GM19238 (cell line): Measurements from ENCODE around the gene ITGA11.

ENCODE experiments used
- DNase-seq: peaks from one replicate; pipeline ENCODE4 v3.0.0; 2011; ENCODE audit warnings: low spot score; ENCODE audit not compliant: insufficient read length

Gene ITGA11

GRCh38 chr15:68375191-68375631 is 56.8 kb downstream of the ITGA11 start:
- no peak for DNase-seq

DNA sequence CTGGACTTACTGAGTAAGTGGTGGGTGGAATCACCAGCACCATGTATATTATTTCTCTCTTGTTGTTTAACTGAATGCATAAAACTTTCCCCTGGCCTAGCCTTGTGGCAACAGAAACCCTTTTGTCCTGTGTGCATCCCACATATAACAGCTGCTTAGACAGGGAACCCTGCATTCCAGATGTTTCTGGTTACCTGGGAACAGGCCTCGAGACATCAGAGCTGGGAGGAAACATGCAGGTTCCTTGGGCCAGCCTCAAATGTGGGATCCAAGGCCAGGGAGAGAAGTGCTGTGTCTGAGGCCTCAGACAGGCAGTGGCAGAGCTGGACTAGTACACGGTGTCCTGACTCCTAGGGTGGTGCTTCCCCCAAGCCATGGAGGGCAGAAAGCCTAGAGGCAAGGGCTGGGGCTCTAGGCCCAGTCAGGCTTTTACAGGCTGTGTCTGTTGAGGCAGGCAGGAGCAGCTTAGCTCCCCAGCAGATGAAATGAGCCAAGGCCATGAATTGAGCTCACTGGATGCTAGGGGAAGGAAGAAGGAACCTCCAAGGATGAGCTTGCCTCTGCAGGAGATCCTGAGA is 57.7 kb downstream of the ITGA11 start:
- DNase-seq, result no peak

DNA sequence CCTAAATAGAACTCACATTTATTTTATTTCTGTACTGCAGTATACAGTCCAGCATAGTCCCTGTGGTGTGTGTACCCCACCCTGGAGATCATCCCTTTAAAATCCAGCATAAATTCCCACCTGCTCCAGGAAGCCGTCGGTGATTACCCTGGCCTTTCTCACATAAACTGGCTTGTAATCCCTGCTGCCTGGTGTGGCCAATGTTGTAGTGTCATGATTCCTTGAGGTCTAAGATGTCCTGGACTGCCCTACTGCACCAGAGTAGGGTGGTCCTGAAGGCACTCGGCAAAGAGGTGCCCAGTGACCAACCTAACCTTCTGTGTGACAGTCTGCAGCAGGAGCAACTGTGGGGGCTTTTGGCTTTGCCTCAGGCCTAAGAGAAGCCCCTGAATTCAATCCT is 58.9 kb downstream of the ITGA11 start:
- DNase-seq, result no peak

DNA sequence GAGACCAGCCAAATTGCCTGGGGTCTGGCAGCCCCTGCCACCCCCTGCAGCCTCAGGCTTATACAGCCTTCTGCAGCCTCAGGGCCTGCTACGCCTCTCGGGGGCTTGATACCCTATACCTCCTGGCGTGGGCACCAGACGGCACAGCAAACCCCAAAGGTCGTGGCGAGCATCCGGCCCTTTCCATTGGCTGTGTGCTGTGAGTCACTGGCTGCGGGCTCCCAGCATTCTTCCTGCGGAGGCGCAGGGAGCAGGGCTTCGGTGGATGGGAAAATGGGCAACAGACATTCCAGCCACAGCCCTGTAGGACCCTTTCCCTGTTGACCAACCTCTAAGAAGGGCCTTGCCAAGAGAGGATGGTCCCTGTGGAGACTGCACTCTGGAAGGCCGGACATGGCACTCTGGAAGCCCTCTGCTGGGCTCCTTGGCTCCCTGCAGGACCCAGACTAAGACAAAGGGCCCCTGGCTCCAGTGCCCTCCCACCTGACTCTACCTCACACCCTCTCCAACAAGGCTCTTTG is 59.6 kb downstream of the ITGA11 start:
- no peak for DNase-seq

DNA sequence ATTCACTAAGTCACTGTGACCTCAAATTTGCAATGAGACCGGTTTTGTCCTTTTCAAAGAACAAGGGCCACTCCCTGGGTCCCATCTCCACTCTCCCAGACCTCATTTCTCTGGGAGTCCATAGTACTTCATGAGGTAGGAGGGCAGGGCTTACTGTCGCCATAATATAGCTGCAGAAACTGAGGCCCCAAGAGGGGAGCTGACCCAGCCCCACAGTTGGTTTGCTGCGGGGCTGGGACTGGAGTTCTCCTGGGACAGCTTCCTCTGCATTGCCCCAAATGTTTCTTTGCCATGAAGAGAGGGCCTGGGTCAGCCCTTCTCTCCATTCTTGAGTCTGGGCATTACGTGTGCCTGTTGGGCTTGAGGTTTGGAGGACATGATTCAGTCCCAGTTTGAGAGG is 60.1 kb downstream of the ITGA11 start:
- no peak for DNase-seq

- DNase-seq, result no peak
Measured at GRCh38 chr15:68371160-68371559, 60.8 kb downstream of the ITGA11 start.

DNA sequence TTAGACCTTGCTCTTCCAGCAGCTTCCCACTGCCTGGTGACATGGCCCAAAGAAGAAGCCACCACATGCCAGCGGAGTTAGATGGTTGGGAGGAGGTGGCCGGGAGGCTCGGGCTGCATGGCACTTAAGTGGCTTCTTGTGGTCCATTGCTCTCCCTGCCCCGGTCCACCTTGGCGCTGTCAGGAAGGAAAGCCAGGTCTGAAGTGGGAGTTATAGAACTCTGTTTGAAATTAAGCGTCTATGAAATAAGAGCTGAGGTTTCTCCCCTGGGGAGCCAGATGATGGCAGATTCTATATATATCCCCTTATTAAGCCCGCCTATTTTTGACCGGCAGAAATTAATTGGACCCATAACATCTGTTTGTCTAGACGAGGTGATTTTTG is 61.2 kb downstream of the ITGA11 start:
- DNase-seq, result no peak

DNA sequence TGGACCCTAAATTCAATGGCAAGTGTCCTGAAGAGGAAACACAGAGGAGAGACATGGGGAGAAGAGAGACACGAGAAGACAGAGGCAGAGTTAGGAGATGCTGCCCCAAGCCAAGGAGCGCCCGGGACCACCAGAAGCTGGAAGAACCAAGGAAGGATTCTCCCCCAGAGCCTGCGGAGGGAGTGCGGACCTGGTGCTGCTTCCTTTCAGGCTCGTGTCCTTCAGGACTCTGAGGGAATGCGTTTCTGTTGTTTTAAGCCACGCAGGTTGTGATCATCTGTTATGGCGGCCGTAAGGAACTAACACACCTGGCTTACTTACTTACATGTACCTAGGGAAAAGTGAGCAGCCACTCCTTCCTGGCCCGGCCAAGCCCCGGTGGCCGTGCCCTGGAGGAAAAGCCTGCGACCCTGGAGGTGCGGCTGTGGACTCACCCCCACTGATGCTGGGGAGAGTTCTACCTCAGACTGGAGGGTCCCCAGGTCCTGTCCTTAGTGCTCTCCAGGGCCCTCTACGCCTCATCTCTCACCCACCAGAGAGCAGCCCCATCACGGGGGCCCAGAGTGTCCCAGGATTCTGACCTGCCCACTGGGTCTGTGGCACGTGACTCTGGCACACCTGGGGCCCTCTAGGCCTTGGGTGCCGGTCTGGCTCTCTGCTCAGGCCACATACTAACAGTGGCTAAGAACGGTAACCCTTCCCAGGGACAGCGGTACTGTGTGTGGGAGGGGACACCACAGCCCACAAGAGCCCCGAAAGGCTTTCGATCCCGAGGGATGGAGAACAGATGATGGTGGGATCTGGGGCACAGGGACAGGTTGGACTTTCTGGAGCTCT is 61.8 kb downstream of the ITGA11 start:
- no peak for DNase-seq

DNA sequence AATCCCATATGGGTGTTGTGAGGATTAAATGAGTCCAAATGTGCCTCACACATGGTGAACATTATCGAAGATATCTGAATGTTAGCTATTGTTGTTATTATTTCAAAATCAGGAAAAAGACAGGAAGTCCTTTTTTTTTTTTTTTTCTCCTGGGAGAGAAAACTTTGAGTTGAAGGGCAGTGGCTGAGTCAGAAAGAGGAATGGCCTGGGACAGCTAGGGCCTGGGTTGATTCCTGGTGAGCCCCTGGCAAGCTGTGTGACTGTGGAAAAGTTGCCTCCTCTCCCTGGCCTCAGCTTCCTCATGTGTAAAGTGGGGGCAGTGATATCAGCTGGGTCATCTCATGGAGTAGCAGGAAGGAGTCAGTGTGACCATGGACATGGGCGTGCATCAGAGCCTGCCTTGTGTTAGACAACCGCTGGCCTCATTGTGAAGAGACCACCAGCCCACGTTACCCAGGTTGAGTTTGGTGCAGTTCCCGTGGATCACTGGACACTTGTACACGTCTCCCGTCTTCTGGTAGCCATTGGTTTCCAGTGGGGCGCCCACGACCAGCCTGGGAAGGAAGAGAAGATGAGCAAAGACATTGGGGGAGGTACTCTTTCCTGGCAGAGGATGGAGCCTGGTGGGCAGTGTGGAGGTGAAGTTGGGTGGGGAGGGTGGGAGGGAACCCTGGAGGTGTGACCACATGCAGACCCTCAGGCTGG is 63.1 kb downstream of the ITGA11 start:
- no peak for DNase-seq

DNA sequence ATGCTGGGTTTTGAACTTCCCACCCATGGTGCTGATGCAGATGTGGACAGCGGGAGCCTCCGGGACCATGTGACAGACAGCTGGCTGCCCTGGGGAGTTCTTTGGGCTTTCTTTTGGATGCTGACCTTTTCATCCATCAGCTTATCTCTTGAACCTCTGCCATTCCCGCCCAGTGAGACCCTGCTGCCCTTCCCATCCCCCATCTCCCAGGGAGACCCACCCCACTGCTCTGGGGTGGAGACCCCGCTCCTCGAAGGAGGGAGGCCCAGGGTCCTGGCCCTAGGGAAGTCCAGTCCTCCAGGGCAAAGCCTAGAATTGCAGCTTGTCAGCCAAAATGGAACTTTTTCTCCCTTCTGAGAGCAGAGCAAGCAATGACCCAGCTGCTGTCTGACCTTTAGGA is 64.0 kb downstream of the ITGA11 start:
- DNase-seq, result no peak

GRCh38 chr15:68367226-68367625 is 64.7 kb downstream of the ITGA11 start:
- DNase-seq, result no peak

- no peak for DNase-seq
Measured at GRCh38 chr15:68366314-68366713, 65.6 kb downstream of the ITGA11 start.

GRCh38 chr15:68365770-68366169 is 66.2 kb downstream of the ITGA11 start:
- DNase-seq, result no peak

DNA sequence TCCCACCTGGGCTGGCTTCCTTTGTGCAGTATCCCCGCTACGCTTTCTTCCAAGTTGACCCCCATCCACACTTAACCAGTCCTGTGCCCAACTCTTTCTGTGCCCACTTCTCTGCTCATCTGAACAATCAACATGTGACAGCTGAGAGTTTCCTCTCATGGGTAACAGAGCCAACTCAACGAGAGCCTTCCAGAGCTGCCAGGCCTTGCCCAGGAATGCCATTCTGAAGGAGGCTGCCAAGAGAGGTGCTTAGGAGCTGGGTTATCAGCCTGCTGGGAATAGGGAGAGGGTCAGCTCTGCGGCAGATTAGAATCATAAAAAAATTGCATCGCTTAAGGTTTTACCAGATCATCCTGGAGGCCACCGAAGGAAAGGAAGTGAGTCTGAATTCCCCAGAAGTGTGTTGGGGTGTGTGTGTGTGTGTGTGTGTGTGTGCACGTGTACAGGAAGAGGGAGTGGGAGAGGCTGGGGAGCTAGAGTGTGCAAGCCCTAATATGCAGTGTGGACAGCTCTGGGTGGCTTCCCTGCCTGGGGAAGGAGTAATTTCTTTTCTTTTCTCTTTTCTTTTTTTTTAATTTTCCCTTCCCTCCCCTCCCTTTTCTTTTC is 66.7 kb downstream of the ITGA11 start:
- DNase-seq, result no peak

- DNase-seq, result no peak
Measured at GRCh38 chr15:68364660-68365035, 67.3 kb downstream of the ITGA11 start.

DNA sequence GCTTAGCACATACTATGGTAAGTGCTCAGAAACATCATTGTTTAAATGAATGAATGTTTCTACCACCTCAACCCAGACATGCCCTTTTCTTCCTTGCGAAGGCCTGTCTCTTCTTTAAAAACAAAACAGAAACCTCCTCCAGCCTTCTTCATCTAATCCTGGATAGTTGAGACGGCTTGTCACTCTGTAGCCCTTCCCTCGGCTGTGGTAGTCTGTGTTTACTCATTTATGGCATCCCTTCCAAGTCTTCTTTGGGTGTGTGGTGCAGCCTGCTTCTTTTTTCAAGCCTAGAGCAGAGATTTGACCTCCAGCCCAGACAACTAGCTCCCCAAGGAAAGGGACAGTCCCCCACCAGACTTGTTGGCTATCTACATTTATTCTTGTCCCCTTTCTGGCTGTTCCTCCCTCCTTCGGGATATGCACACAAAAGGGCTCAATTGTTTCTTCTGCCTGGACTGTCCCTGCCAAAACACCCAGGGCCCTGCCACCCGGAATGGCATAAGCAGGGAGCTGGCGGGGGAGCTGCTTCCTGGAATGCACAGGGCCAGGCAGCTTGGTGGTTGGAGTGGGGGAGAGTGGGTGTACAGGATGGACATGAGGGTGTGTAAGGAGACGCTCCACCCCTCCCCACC is 67.8 kb downstream of the ITGA11 start:
- DNase-seq, result no peak

GRCh38 chr15:68363353-68363752 is 68.6 kb downstream of the ITGA11 start:
- no peak for DNase-seq

- no peak for DNase-seq
Measured at GRCh38 chr15:68362537-68363126, 69.3 kb downstream of the ITGA11 start.

DNA sequence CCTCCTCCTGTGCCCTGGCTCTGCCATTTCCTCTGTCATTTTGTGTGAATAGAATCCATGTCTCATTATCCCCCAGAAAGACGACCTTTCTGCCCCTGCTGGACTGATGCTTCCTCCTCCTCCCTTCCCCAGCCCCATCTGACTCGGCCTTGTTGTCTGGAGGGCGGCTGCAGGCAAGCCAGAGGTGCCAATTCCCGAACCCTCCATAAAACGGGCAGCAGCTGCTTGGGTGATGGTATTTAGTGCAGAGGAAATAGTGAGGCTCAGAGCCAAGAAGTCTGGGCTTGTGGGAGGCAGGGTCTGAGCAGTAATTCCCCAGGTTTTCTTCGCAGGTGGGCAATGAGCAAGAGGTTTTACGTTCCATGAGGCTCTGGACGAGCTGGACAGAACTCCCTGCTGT is 71.2 kb downstream of the ITGA11 start:
- no peak for DNase-seq

- no peak for DNase-seq
Measured at GRCh38 chr15:68356778-68357177, 75.2 kb downstream of the ITGA11 start.

DNA sequence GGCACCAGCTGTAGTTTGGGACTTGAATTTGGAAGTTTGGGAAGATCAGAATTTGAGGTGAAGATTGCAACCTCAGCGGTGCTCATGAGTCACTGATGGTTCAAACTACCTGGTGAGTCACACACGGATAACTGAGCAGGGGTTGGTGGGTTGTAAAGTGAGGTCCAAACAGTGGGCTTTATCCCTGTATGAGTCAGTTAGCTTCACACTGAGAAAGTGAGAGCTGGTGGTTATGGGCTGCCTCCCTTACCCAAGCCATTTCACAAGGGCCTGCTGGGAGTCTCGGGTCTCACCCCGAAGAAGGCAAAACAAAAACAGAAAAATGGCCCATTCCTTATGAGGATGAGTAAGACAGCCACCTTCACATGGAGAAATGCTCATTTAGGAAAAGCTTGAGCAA is 77.0 kb downstream of the ITGA11 start:
- no peak for DNase-seq
